Subcutaneous adipose tissue (tissue), 4 donors: ENCODE measurements around the gene LRP10. TPM values are rescaled to one million over a fixed set of nuclear protein-coding genes. Genes with fewer than 3 reads are reported as not detected.

Source experiments
- CTCF ChIP-seq: fragments of 450-650 bp; IDR thresholded peaks from one replicate; pipeline ENCODE4 v1.5.1; 2016; ENCODE audit warnings: low read depth, mild to moderate bottlenecking, control low read depth, antibody characterized with exemption, moderate library complexity
- total RNA-seq, 4 donors: library from RNA; depleted of rRNA; stranded (reverse); fragments of >200 nt; gene quantifications; one replicate each; pipeline ENCODE4 v1.1.0, GENCODE V29; 2016

Gene LRP10
- total RNA-seq, 4 donors from 2014 or later, result 38.8 to 87.0 (median 80.8) TPM

- TF ChIP-seq CTCF, result no peak
Measured at GRCh38 chr14:22852940-22853767, 18.4 kb upstream of the LRP10 start.

- TF ChIP-seq CTCF, result no peak
Measured at GRCh38 chr14:22854963-22855724, 16.4 kb upstream of the LRP10 start.

DNA sequence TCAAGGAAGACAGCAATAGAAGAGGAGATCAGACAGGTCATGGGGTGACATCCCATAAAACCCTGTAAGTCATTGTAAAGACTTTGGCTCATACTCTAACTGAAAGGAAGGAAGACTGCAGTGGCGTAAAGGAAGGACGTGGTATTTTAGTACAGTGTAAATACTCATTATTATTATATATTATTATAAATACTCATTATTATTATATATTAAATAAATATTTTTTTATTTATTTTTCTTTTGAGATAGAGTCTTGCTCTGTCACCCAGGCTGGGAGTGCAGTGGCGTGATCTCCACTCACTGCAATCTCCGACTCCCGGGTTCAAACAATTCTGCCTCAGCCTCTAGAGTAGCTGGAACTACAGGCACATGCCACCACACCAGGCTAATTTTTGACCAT lies 15.1 kb upstream of the LRP10 start:
- no peak for TF ChIP-seq CTCF

GRCh38 chr14:22861651-22862050 lies 9.9 kb upstream of the LRP10 start:
- no peak for TF ChIP-seq CTCF

- no peak for TF ChIP-seq CTCF
Measured at GRCh38 chr14:22864979-22865378, 6.6 kb upstream of the LRP10 start.

DNA sequence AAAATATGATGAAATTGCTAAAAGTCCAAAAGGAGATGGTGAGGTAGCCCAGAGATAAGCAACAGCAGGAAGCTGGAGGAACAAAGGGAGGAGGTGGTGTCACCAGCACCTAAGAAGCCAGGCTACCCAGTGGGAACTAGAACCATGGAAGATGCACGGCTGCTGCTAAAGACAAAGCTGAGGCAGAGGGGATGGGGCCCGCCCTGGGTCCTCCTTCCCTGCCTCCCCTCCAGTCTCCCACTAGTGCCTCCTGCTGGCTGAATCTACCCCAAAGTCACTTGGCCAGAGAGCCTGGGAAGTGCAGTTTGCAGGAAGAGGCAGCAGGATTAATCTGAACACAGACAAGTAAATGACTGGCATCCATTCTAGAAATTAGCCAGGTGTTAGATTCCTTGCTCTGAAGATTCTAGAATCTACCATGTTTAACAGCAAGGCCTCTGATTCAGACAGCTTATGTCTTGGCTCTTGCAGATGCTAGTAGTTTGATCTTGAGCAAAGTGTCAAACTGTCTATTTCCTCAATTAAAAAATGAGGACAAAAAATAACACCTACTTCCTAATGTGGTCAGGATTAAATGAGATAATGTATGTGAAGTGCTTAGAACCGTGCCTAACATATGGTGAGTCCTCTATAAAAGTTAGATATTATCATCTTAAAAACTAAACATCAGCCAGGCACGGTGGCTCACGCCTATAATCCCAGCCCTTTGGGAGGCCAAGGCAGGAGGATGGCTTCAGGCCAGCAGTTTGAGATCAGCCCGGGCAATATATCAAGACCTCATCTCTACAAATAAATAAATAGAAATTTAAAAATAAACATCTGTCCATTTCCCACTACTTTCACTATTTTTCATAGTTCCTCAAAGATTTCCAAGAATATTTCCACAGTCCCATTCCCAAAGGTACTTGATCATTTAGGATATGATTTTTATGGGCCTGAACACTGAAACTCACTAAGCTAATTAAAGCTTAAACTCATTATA lies 5.8 kb upstream of the LRP10 start:
- no peak for TF ChIP-seq CTCF
